K562 (cell line): ENCODE measurements around the gene LAMTOR1. TPM values are rescaled to one million over a fixed set of nuclear protein-coding genes. Genes with fewer than 3 reads are reported as not detected.

Source experiments
- ATF2 ChIP-seq: sonication (generic); formaldehyde crosslinking; IDR thresholded peaks from 2 replicates; pipeline ENCODE4 v1.8.1; 2022; ENCODE audit warnings: missing genetic modification reagents
- BHLHE40 ChIP-seq: IDR thresholded peaks from 2 replicates; pipeline ENCODE4 v1.6.1; 2011; ENCODE audit warnings: low read length, improper control_type of control experiment
- EHMT2 ChIP-seq: fragments of 450-650 bp; IDR thresholded peaks from 2 replicates; pipeline ENCODE4 v1.6.1; 2018; ENCODE audit warnings: antibody characterized with exemption
- ELF2 ChIP-seq: fragments of 250-450 bp; sonication (Bioruptor Pico); IDR thresholded peaks from 2 replicates; pipeline ENCODE4 v1.5.0; 2021; ENCODE audit warnings: mild to moderate bottlenecking
- HNRNPH1 ChIP-seq: fragments of 200-400 bp; formaldehyde crosslinking; optimal IDR thresholded peaks from 2 replicates; pipeline ENCODE3; 2017; ENCODE audit warnings: low read depth, mild to moderate bottlenecking, low read length, moderate library complexity
- KLF10 ChIP-seq: fragments of 250-450 bp; sonication (Bioruptor Pico); IDR thresholded peaks from 2 replicates; pipeline ENCODE4 v1.6.1; 2021; ENCODE audit warnings: matching md5 sums
- MYBL2 ChIP-seq, 2 experiments: fragments of 450-650 bp in 1 of 2; sonication (generic) in 1 of 2; formaldehyde crosslinking in 1 of 2; IDR thresholded peaks; 2 replicates each; pipeline versions ENCODE4 v1.6.1 to v1.8.1; 2017 to 2022; ENCODE audit warnings: borderline replicate concordance in 1 of 2, inconsistent platforms in 1 of 2, low read depth in 1 of 2, mild to moderate bottlenecking in 1 of 2, missing genetic modification reagents in 1 of 2, moderate library complexity in 1 of 2
- OTX1 ChIP-seq: fragments of 450-650 bp; formaldehyde crosslinking; IDR thresholded peaks from 2 replicates; pipeline ENCODE4 v1.4.0; 2022; ENCODE audit warnings: mild to moderate bottlenecking
- SIN3A ChIP-seq, 2 experiments: fragments of 150-350 bp in 1 of 2; IDR thresholded peaks; 2 replicates each; pipeline ENCODE4 v1.6.1; 2011 to 2016; ENCODE audit warnings: borderline replicate concordance in 2 of 2, low read depth in 2 of 2, low read length in 2 of 2, mild to moderate bottlenecking in 2 of 2, moderate library complexity in 2 of 2; ENCODE audit not compliant: control insufficient read depth in 1 of 2
- SNIP1 ChIP-seq: fragments of 450-650 bp; IDR thresholded peaks from 2 replicates; pipeline ENCODE4 v1.7.1; 2017; ENCODE audit warnings: low read depth, mild to moderate bottlenecking
- TSHZ1 ChIP-seq: fragments of 250-450 bp; sonication (Bioruptor Pico); IDR thresholded peaks from 2 replicates; pipeline ENCODE4 v1.4.0; 2020; ENCODE audit warnings: mild to moderate bottlenecking, moderate library complexity
- ZNF24 ChIP-seq: fragments of 450-650 bp; IDR thresholded peaks from 2 replicates; pipeline ENCODE4 v1.6.1; 2016
- ZNF3 ChIP-seq: fragments of 250-450 bp; sonication (Bioruptor Pico); IDR thresholded peaks from 2 replicates; pipeline ENCODE4 v1.5.0; 2021; ENCODE audit warnings: mild to moderate bottlenecking, moderate library complexity
- ZNF589 ChIP-seq: fragments of 200-800 bp; sonication (Bioruptor generic); IDR thresholded peaks from 2 replicates; pipeline ENCODE4 v1.6.1; 2016; ENCODE audit warnings: low read depth, missing genetic modification characterization, missing compliant biosample characterization
- ZNF699 ChIP-seq: fragments of 250-450 bp; sonication (Bioruptor Pico); IDR thresholded peaks from 2 replicates; pipeline ENCODE4 v1.8.0; 2021; ENCODE audit warnings: mild to moderate bottlenecking, moderate library complexity; ENCODE audit not compliant: insufficient replicate concordance
- polyA plus RNA-seq, 8 experiments: library from polyadenylated mRNA; depleted of rRNA in 4 of 8; stranded (reverse) in 5 of 8; unstranded in 3 of 8; fragments of >200 nt; fragmentation: Nextera tagmentation in 2 of 8; fragmentation: Illumina TruSeq in 1 of 8; extraction: Ambion mirVana in 2 of 8; extraction: Trizol in 1 of 8; gene quantifications; 2 replicates each; pipeline versions ENCODE4 v1.2.1 to v1.2.3, GENCODE V29; 2011 to 2014; ENCODE audit warnings: inconsistent platforms in 1 of 8, missing spikeins in 1 of 8
- total RNA-seq, 7 experiments: library from RNA; depleted of rRNA in 6 of 7; stranded (reverse); fragments of >200 nt in 6 of 7; fragmentation: Illumina TruSeq in 2 of 7; extraction: Trizol in 2 of 7; gene quantifications; 2 replicates each; pipeline versions ENCODE4 v1.2.1 to v1.2.3, GENCODE V29; 2011 to 2021; ENCODE audit warnings: low replicate concordance in 1 of 7
- TF ChIP-seq, protein P1 (sequence below): sonication (generic); formaldehyde crosslinking; IDR thresholded peaks from 2 replicates; pipeline ENCODE4 v1.5.0; 2020; ENCODE audit warnings: missing genetic modification reagents
- TF ChIP-seq, protein P2 (sequence below): fragments of 450-650 bp; formaldehyde crosslinking; IDR thresholded peaks from 2 replicates; pipeline ENCODE4 v1.4.0; 2020; ENCODE audit warnings: mild to moderate bottlenecking, moderate library complexity
- TF ChIP-seq, protein P3 (sequence below): fragments of 450-650 bp; IDR thresholded peaks from 2 replicates; pipeline ENCODE4 v1.6.1; 2017; ENCODE audit warnings: mild to moderate bottlenecking, moderate library complexity

The LAMTOR1 gene
- total and polyA plus RNA-seq, 9 of the 15 experiments (the other 6 are each of a cell fraction or from before 2014, with no cell fraction given) = 62.6 to 104 (median 85.3) TPM

DNA sequence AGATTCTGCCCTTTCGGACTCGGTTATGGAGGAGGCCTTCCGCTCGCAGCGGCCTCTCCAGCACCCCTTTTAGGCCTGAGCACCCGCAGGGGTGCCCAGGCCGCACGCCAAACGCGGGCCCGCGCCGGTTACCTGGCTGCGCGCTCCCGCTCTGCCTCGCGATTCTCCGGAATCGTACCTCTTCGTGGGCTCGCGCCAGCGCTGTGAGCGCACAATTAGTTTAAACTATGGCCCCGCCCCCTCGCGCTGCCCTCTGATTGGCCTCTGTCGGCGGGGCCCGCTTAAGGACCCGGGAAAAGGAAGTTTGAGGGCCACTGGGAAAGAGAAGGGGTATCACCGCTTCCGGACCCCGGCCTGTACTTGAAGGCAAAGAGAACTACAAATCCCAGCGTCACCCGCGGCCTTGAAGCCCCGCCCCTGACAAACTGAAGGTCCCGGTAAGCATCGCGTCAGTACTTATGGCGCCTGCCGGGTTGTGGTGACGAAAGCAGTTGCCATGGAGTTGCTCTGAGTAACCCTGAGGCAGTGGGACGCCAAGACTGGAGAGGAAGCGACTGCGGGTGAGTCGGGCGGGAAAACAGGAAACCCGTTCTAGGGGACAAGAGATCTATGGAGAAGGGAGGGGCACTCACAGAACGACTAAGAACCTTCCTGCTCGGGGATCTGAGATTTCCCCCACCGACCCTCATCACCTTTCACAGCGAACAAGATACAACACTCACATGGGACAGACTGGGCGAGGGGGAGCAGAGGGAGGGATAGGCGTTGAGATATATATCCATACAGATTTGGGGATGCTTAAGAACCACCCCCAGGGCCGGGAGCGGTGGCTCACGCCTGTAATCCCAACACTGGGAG, 22.5 kb downstream of the LAMTOR1 start, which contains the start of the genes LRRC51 and NUMA1 (continued):
- TF ChIP-seq ELF2 (CRISPR knock-in tag) (peak; percentile 77), BHLHE40 (peak; percentile 56), KLF10 (no peak), ZNF699 (CRISPR knock-in tag) (no peak), EHMT2 (no peak), ZNF24 (peak; percentile 90), SIN3A (IDR thresholded peaks at IDR 0.05; ENCODE audit: borderline replicate concordance in 2 of 2, control insufficient read depth in 1 of 2, low read depth in 2 of 2, low read length in 2 of 2) (peak; percentile 90 to 91; a peak in 2 of 4 replicates), SNIP1 (no peak), ZNF3 (CRISPR knock-in tag) (no peak), OTX1 (CRISPR knock-in tag) (no peak), ZNF589 (CRISPR knock-in tag) (no peak), MYBL2 (IDR thresholded peaks at IDR 0.05; ENCODE audit: low read depth) (peak; percentile 93), MYBL2 (CRISPR knock-in tag; IDR thresholded peaks at IDR 0.05; ENCODE audit: borderline replicate concordance) (no peak), TSHZ1 (CRISPR knock-in tag) (no peak), HNRNPH1 (no peak), ATF2 (CRISPR knock-in tag) (no peak)
- TF ChIP-seq, protein P1, sequence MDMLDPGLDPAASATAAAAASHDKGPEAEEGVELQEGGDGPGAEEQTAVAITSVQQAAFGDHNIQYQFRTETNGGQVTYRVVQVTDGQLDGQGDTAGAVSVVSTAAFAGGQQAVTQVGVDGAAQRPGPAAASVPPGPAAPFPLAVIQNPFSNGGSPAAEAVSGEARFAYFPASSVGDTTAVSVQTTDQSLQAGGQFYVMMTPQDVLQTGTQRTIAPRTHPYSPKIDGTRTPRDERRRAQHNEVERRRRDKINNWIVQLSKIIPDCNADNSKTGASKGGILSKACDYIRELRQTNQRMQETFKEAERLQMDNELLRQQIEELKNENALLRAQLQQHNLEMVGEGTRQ (CRISPR knock-in tag) = no peak
- TF ChIP-seq, protein P2, sequence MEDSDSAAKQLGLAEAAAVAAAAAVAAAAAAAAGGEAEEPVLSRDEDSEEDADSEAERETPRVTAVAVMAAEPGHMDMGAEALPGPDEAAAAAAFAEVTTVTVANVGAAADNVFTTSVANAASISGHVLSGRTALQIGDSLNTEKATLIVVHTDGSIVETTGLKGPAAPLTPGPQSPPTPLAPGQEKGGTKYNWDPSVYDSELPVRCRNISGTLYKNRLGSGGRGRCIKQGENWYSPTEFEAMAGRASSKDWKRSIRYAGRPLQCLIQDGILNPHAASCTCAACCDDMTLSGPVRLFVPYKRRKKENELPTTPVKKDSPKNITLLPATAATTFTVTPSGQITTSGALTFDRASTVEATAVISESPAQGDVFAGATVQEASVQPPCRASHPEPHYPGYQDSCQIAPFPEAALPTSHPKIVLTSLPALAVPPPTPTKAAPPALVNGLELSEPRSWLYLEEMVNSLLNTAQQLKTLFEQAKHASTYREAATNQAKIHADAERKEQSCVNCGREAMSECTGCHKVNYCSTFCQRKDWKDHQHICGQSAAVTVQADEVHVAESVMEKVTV = 0 out of 2 replicates have a peak, but pooled peaks have one; percentile 25
- TF ChIP-seq, protein P3, sequence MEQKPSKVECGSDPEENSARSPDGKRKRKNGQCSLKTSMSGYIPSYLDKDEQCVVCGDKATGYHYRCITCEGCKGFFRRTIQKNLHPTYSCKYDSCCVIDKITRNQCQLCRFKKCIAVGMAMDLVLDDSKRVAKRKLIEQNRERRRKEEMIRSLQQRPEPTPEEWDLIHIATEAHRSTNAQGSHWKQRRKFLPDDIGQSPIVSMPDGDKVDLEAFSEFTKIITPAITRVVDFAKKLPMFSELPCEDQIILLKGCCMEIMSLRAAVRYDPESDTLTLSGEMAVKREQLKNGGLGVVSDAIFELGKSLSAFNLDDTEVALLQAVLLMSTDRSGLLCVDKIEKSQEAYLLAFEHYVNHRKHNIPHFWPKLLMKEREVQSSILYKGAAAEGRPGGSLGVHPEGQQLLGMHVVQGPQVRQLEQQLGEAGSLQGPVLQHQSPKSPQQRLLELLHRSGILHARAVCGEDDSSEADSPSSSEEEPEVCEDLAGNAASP = no peak
